ENCODE data around the gene DUSP22.

DUSP22 gene

DNA sequence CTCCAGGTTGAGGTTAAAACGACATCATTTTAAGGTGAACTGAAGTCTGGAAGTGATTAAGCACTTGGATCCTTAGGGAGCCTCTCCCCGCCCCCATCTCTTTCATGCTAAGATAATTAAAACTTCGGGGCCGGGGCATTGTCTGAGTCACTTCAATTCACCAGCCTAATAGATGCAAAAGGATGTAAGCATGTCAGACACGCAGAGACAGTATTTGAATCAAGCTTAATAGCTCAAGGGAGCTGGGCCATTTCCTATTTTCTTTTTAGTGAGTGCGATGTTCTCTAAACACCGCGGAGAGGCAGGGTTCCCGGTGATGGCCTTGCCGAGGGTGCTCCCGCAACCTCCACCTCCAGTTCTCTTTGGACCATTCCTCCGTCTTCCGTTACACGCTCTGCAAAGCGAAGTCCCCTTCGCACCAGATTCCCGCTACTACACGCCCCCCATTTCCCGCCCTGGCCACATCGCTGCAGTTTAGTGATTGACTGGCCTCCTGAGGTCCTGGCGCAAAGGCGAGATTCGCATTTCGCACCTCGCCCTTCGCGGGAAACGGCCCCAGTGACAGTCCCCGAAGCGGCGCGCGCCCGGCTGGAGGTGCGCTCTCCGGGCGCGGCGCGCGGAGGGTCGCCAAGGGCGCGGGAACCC lies 98.7 kb downstream of the DUSP22 start:
- no peaks in the 10 kb centered on the region for H3K9me3 Mint-ChIP-seq
- H3K27me3 Mint-ChIP-seq, result peaks cover 20% of the 10 kb centered on the region
- peaks cover 20% of the 10 kb centered on the region for H3K36me3 Mint-ChIP-seq (ENCODE audit: insufficient read depth)
- DNase-seq (ENCODE audit: low spot score in 2 of 2) (no peak), ATAC-seq (replicated peaks; ENCODE audit: extremely low read depth, poor library complexity, severe bottlenecking) (peak; percentile 31)
- peak overlapping the region; percentile 87 for H3K4me3 Mint-ChIP-seq
- peaks cover 28% of the 10 kb centered on the region for H3K4me1 Mint-ChIP-seq
- H3K27ac Mint-ChIP-seq (ENCODE audit: low read depth), result peak overlapping the region; percentile 93

DNA sequence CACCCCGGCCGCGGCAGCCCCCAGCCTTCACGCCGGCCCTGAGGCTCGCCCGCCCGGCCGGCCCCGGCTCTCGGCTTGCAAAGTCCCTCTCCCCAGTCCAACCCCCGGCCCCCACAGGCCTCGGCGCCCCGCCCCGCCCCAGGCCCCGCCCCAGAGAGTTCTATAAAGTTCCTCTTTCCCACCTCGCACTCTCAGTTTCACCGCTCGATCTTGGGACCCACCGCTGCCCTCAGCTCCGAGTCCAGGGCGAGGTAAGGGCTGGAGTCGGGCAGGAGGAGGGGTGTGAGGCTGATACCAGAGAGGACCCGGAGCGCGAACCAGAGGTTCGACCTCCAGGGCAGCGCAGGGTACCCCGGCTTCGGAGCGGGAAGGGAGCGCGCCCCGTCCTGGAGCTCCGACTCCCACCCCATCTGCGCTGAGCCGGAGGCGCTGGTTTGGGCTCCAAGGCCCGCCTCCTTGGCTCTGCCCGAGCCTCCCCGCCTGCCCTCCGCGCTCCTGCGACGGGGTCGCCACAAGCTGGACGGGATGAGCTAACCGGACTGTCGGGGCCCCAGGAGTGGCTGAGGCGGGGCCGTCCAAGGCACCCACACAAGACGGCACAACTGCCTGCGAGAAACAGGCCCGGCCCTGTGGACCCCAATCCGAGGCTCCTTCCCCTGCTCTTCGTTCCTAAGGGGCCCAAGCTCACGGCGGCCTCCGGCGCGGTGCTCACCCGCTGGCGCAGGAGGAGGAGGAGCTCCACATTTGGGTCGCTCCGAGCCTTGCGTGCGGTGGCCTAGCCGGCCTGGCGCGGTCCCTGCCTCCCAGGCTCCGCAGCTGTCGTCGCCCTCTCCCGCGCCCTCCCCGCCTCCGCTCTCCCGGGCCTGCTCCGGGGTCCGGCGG lies 99.5 kb downstream of the DUSP22 start, which contains the start of gene IRF4:
TSS of gene IRF4 (plus strand) at position 194 of the 882 bp plus-strand sequence. CDS start 1,401 bp downstream, outside the sequence.
- peak within 1 kb of the TSS; percentile 87 for H3K4me3 Mint-ChIP-seq
- H3K27ac Mint-ChIP-seq (ENCODE audit: low read depth), result peak within 1 kb of the TSS; percentile 93
- ATAC-seq (replicated peaks; ENCODE audit: extremely low read depth, poor library complexity, severe bottlenecking) (peak; percentile 22), DNase-seq (ENCODE audit: low spot score in 2 of 2) (no peak)
- H3K4me1 Mint-ChIP-seq, result peaks cover 28% of the 10 kb centered on the region
- peaks cover 18% of the 10 kb centered on the region for H3K27me3 Mint-ChIP-seq
- no peaks in the 10 kb centered on the region for H3K9me3 Mint-ChIP-seq
- peaks cover 22% of the 10 kb centered on the region for H3K36me3 Mint-ChIP-seq (ENCODE audit: insufficient read depth)

DNA sequence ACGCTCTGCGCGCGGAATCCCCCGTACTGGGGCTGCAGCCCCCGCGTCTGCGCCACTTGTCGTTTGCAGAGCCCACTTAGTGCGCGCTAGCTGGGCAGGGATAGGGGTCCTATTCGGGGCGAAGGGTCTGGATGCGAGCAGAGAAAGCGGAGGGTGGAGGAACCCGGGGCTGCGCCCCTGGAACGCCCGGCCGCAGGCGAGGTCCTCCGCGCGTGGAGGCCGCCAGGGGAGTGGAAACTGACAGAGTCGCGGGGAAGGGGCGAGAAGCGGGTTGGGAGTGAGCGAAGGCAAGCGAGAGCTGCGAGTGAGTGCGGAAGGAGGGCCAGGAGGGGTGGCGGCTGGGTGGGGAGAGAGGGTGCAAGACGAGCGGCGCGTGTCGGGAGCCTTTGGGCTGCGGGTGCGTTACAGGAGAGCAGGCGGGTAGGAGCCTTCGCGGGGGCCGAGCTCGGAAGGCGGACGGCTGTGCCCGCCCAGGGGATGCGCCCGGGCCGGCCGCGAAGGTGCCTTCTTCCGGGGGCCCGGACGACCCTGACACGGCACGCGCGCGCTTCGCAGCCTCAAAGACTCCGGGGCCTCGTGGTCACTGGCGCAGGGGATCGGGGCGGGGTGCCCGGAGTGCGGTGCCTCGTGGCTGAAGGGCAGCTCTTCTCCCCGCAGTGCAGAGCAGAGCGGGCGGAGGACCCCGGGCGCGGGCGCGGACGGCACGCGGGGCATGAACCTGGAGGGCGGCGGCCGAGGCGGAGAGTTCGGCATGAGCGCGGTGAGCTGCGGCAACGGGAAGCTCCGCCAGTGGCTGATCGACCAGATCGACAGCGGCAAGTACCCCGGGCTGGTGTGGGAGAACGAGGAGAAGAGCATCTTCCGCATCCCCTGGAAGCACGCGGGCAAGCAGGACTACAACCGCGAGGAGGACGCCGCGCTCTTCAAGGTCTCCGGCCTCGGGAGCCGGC lies 100.4 kb downstream of the DUSP22 start:
- peaks cover 34% of the 10 kb centered on the region for H3K4me1 Mint-ChIP-seq
- no peak for DNase-seq (ENCODE audit: low spot score in 2 of 2)

GRCh38 chr6:393391-394221 lies 101.3 kb downstream of the DUSP22 start:
- Mint-ChIP-seq H3K27ac (ENCODE audit: low read depth) (peak overlapping the region; percentile 93), H3K27me3 (peaks cover 10% of the 10 kb centered on the region), H3K4me3 (peak overlapping the region; percentile 87), H3K4me1 (peaks cover 34% of the 10 kb centered on the region), H3K9me3 (no peaks in the 10 kb centered on the region), H3K36me3 (ENCODE audit: insufficient read depth) (peaks cover 24% of the 10 kb centered on the region)
- ATAC-seq (replicated peaks; ENCODE audit: extremely low read depth, poor library complexity, severe bottlenecking), result peak; percentile 5
- DNase-seq (ENCODE audit: low spot score in 2 of 2), result no peak

More for the DNA sequence above, 100.4 kb downstream of the DUSP22 start:
- Mint-ChIP-seq H3K9me3 (no peaks in the 10 kb centered on the region), H3K36me3 (ENCODE audit: insufficient read depth) (peaks cover 24% of the 10 kb centered on the region), H3K27ac (ENCODE audit: low read depth) (peak overlapping the region; percentile 93), H3K27me3 (peaks cover 10% of the 10 kb centered on the region), H3K4me3 (peak overlapping the region; percentile 87)
- ATAC-seq (replicated peaks; ENCODE audit: extremely low read depth, poor library complexity, severe bottlenecking), result peak; percentile 50

- DNase-seq (ENCODE audit: low spot score in 2 of 2) (no peak), ATAC-seq (replicated peaks; ENCODE audit: extremely low read depth, poor library complexity, severe bottlenecking) (no peak)
- Mint-ChIP-seq H3K9me3 (no peaks in the 10 kb centered on the region), H3K36me3 (ENCODE audit: insufficient read depth) (peaks cover 25% of the 10 kb centered on the region), H3K4me3 (no peak overlapping the region), H3K27ac (ENCODE audit: low read depth) (no peak overlapping the region), H3K27me3 (peaks cover 10% of the 10 kb centered on the region), H3K4me1 (peaks cover 28% of the 10 kb centered on the region)
Observed at GRCh38 chr6:394641-395289, 102.5 kb downstream of the DUSP22 start.

DNA sequence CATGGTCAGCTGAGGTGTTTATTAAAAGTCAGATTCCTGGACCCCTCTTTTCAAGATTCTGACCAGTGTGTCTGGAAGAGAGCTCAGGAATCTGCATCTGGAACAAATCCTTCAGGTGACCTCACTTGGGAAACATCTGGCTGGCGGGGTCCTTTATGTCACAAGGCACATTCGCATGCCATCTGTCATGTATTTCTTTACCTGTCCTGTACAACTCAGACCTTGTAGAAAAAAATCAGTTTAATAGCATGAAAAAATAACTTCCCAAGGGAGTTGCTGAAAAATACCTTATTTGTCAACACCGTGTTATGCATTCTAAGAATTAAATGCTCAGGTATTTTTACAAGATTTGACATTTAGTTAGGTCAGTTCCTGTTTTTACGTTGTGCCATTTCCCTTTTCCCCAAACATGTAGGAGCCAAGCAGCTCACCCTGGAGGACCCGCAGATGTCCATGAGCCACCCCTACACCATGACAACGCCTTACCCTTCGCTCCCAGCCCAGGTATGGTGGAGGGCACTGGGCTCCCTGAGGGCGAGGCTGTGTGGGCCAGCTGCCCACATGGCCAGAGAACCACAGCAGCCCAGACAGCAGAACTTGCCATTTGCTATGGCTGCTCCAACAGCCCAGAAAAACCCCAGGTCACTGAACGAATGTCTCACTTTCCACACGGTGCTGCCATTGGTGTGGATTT lies 103.3 kb downstream of the DUSP22 start:
- ATAC-seq (replicated peaks; ENCODE audit: extremely low read depth, poor library complexity, severe bottlenecking), result no peak
- Mint-ChIP-seq H3K27me3 (peaks cover 10% of the 10 kb centered on the region), H3K27ac (ENCODE audit: low read depth) (no peak overlapping the region), H3K4me1 (peaks cover 22% of the 10 kb centered on the region), H3K4me3 (no peak overlapping the region), H3K9me3 (no peaks in the 10 kb centered on the region), H3K36me3 (ENCODE audit: insufficient read depth) (peaks cover 29% of the 10 kb centered on the region)
- DNase-seq (ENCODE audit: low spot score in 2 of 2), result no peak

GRCh38 chr6:396126-396520 lies 103.8 kb downstream of the DUSP22 start:
- ATAC-seq (replicated peaks; ENCODE audit: extremely low read depth, poor library complexity, severe bottlenecking) (no peak), DNase-seq (ENCODE audit: low spot score in 2 of 2) (no peak)
- H3K27me3 Mint-ChIP-seq, result peaks cover 10% of the 10 kb centered on the region
- H3K27ac Mint-ChIP-seq (ENCODE audit: low read depth), result no peak overlapping the region
- no peak overlapping the region for H3K4me3 Mint-ChIP-seq
- H3K4me1 Mint-ChIP-seq, result peaks cover 22% of the 10 kb centered on the region
- H3K36me3 Mint-ChIP-seq (ENCODE audit: insufficient read depth), result peaks cover 30% of the 10 kb centered on the region
- no peaks in the 10 kb centered on the region for H3K9me3 Mint-ChIP-seq

- H3K27me3 Mint-ChIP-seq, result peaks cover 10% of the 10 kb centered on the region
- DNase-seq (ENCODE audit: low spot score in 2 of 2), result no peak
- H3K4me3 Mint-ChIP-seq, result no peak overlapping the region
- ATAC-seq (replicated peaks; ENCODE audit: extremely low read depth, poor library complexity, severe bottlenecking), result no peak
- H3K9me3 Mint-ChIP-seq, result no peaks in the 10 kb centered on the region
- no peak overlapping the region for H3K27ac Mint-ChIP-seq (ENCODE audit: low read depth)
- peaks cover 39% of the 10 kb centered on the region for H3K36me3 Mint-ChIP-seq (ENCODE audit: insufficient read depth)
- peaks cover 22% of the 10 kb centered on the region for H3K4me1 Mint-ChIP-seq
Observed at GRCh38 chr6:397056-397455, 104.8 kb downstream of the DUSP22 start.

DNA sequence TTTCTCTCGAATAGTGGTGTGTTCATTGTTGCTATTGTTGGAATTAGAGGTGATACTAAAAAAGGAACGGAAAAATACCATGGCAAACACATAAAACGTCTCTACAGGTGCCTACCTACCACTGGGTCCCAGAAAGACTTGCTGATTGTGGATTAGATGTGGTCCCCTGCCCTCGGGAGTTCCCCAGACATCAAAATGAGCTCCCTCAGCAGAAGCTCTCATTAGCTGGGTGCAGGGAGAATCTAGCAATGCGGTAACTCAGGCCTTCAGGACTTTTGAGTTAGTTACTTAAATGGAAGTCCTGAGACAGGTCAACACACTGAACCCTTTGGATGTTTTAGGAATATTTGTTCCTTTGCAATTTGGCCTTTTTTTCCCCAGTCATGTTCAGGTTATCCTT lies 105.3 kb downstream of the DUSP22 start:
- Mint-ChIP-seq H3K36me3 (ENCODE audit: insufficient read depth) (peaks cover 35% of the 10 kb centered on the region), H3K4me3 (no peak overlapping the region)

GRCh38 chr6:398065-398464 lies 105.8 kb downstream of the DUSP22 start:
- no peak overlapping the region for H3K4me3 Mint-ChIP-seq
- no peak for DNase-seq (ENCODE audit: low spot score in 2 of 2)
- H3K9me3 Mint-ChIP-seq, result no peaks in the 10 kb centered on the region
- H3K27ac Mint-ChIP-seq (ENCODE audit: low read depth), result no peak overlapping the region
- no peak for ATAC-seq (replicated peaks; ENCODE audit: extremely low read depth, poor library complexity, severe bottlenecking)
- H3K36me3 Mint-ChIP-seq (ENCODE audit: insufficient read depth), result peaks cover 34% of the 10 kb centered on the region
- H3K27me3 Mint-ChIP-seq, result peaks cover 10% of the 10 kb centered on the region
- H3K4me1 Mint-ChIP-seq, result peaks cover 14% of the 10 kb centered on the region

More for the DNA sequence above, 105.3 kb downstream of the DUSP22 start:
- ATAC-seq (replicated peaks; ENCODE audit: extremely low read depth, poor library complexity, severe bottlenecking) (no peak), DNase-seq (ENCODE audit: low spot score in 2 of 2) (no peak)
- no peaks in the 10 kb centered on the region for H3K9me3 Mint-ChIP-seq
- no peak overlapping the region for H3K27ac Mint-ChIP-seq (ENCODE audit: low read depth)
- H3K4me1 Mint-ChIP-seq, result peaks cover 18% of the 10 kb centered on the region
- peaks cover 10% of the 10 kb centered on the region for H3K27me3 Mint-ChIP-seq

Data from central memory CD8-positive, alpha-beta T cell (primary cell).